Kidney (tissue), 14 donors: ENCODE measurements around the gene TRIM3. TPM values are rescaled to one million over a fixed set of nuclear protein-coding genes. Genes with fewer than 3 reads are reported as not detected.
A peak's percentile ranks its signal among the peaks of the same experiment; 100 is the strongest.

Source experiments
- DNase-seq, 5 donors: peaks; one replicate each; pipeline ENCODE4 v3.0.0-alpha.2; 2013 to 2020
- FAIRE-seq: peaks from 2 replicates; lab custom pipeline; 2012; peaks lifted over from hg19 to GRCh38; lab: Jason Lieb, UNC
- H3K27ac ChIP-seq, 2 donors: one replicate each; pipeline ENCODE4 v1.7.0; 2013; ENCODE audit warnings: low read depth in 2 of 2, low read length in 2 of 2, inconsistent platforms in 1 of 2
- H3K27me3 ChIP-seq: one replicate; pipeline ENCODE4 v1.7.1; 2013; ENCODE audit warnings: low read length, inconsistent platforms; ENCODE audit not compliant: control insufficient read depth, insufficient read depth
- H3K36me3 ChIP-seq, 3 donors: one replicate each; pipeline versions ENCODE4 v1.7.0 to v1.7.1; 2013; ENCODE audit warnings: low read length in 3 of 3, control low read depth in 1 of 3, inconsistent platforms in 1 of 3; ENCODE audit not compliant: insufficient read depth in 3 of 3, control insufficient read depth in 2 of 3
- H3K4me1 ChIP-seq, 3 donors: one replicate each; pipeline versions ENCODE4 v1.7.0 to v1.7.1; 2013; ENCODE audit warnings: low read length in 3 of 3, inconsistent platforms in 1 of 3, low read depth in 1 of 3; ENCODE audit not compliant: control insufficient read depth in 2 of 3, insufficient read depth in 2 of 3
- H3K4me3 ChIP-seq, 3 donors: one replicate each; pipeline versions ENCODE4 v1.7.0 to v1.8.1; 2013; ENCODE audit warnings: low read length in 3 of 3, control low read depth in 1 of 3, inconsistent platforms in 1 of 3
- H3K9ac ChIP-seq, 3 donors: one replicate each; pipeline versions ENCODE4 v1.7.0 to v1.7.1; 2013; ENCODE audit warnings: low read length in 3 of 3, control low read depth in 1 of 3, inconsistent platforms in 1 of 3
- H3K9me3 ChIP-seq, 3 donors: one replicate each; pipeline versions ENCODE4 v1.7.0 to v1.7.1; 2013; ENCODE audit warnings: low read length in 3 of 3, control low read depth in 1 of 3, inconsistent platforms in 1 of 3; ENCODE audit not compliant: control insufficient read depth in 2 of 3, insufficient read depth in 1 of 3
- CTCF ChIP-seq: IDR thresholded peaks from 3 replicates; pipeline ENCODE4 v1.5.1; 2012; ENCODE audit warnings: mild to moderate bottlenecking, moderate library complexity, borderline replicate concordance; ENCODE audit not compliant: insufficient read depth; ENCODE audit errors: extremely low read depth
- intact Hi-C: fragments of 100-400 bp; cut with DNase I; formaldehyde crosslinking; loops from one replicate; pipeline ENCODE4 v1.11.1; 2022
- polyA plus RNA-seq: library from polyadenylated mRNA; stranded (reverse); fragments of 350-450 nt; fragmentation: Illumina TruSeq; extraction: RNeasy Lipid Tissue Mini Kit (QIAGEN cat#74804); gene quantifications from one replicate; pipeline ENCODE4 v1.2.3, GENCODE V29; 2014; ENCODE audit warnings: low read depth, low replicate concordance; ENCODE audit not compliant: insufficient read depth
- total RNA-seq: library from RNA; stranded (reverse); fragmentation: NEBNext Ultra II Directional; extraction: Animal tissue kit (Norgen Biotek cat#: 25700); gene quantifications from one replicate; pipeline ENCODE4 v1.2.1, GENCODE V29; 2021
- donor health status: control.
- donor health status: control.
- donor health status: control.
- donor health status: control.
- donor health status: control.
- donor health status: DM: yes; HTN: yes; CAD: no.
- donor health status: Normal renal cell carcinoma (clear cell type).

Gene TRIM3
- total and polyA plus RNA-seq, 2 donors from 2014 or later, result 10.8 to 20.8 TPM

- H3K27ac ChIP-seq, result no peak overlapping the region
- H3K4me1 ChIP-seq, result peaks cover 4 to 28% (median 8%) of the 10 kb centered on the region in 3 donors
- no peak overlapping the region for H3K9ac ChIP-seq
- H3K27me3 ChIP-seq, result no peaks in the 10 kb centered on the region
- H3K9me3 ChIP-seq, result no peaks in the 10 kb centered on the region
- peaks cover 0 to 16% (median 15%) of the 10 kb centered on the region in 3 donors for H3K36me3 ChIP-seq
- no peak for TF ChIP-seq CTCF
- H3K4me3 ChIP-seq, result no peak overlapping the region
- DNase-seq (no peak), FAIRE-seq (no peak)
- intact Hi-C loops, result no loop called here
Observed at GRCh38 chr11:6475936-6476335, 2.2 kb upstream of the TRIM3 start.

- FAIRE-seq (no peak), DNase-seq (no peak)
- Histone ChIP-seq H3K9ac (no peak overlapping the region), H3K9me3 (no peaks in the 10 kb centered on the region), H3K4me3 (peak overlapping the region in 1 of 3 donors; percentile 79), H3K27me3 (no peaks in the 10 kb centered on the region), H3K4me1 (peaks cover 0 to 20% (median 7%) of the 10 kb centered on the region in 3 donors), H3K27ac (peak overlapping the region; percentile 85 to 98), H3K36me3 (peaks cover 0 to 16% (median 15%) of the 10 kb centered on the region in 3 donors)
- no peak for TF ChIP-seq CTCF
- intact Hi-C loops, result no loop called here
Observed at GRCh38 chr11:6474806-6475500, 1.2 kb upstream of the TRIM3 start.

- Histone ChIP-seq H3K27me3 (no peaks in the 10 kb centered on the region), H3K27ac (peak overlapping the region; percentile 85 to 98), H3K4me1 (peaks cover 2 to 20% (median 10%) of the 10 kb centered on the region in 3 donors), H3K36me3 (peaks cover 0 to 16% (median 15%) of the 10 kb centered on the region in 3 donors), H3K9ac (peak overlapping the region; percentile 30 to 91 (median 84)), H3K9me3 (no peaks in the 10 kb centered on the region), H3K4me3 (peak overlapping the region; percentile 62 to 79 (median 76))
- intact Hi-C loops, result no loop called here
- no peak for TF ChIP-seq CTCF
- no peak for DNase-seq
- FAIRE-seq, result no peak
Observed at GRCh38 chr11:6474413-6474792, 662 bp upstream of the TRIM3 start.
